ENCODE results near the gene ANKRD29.

DNA sequence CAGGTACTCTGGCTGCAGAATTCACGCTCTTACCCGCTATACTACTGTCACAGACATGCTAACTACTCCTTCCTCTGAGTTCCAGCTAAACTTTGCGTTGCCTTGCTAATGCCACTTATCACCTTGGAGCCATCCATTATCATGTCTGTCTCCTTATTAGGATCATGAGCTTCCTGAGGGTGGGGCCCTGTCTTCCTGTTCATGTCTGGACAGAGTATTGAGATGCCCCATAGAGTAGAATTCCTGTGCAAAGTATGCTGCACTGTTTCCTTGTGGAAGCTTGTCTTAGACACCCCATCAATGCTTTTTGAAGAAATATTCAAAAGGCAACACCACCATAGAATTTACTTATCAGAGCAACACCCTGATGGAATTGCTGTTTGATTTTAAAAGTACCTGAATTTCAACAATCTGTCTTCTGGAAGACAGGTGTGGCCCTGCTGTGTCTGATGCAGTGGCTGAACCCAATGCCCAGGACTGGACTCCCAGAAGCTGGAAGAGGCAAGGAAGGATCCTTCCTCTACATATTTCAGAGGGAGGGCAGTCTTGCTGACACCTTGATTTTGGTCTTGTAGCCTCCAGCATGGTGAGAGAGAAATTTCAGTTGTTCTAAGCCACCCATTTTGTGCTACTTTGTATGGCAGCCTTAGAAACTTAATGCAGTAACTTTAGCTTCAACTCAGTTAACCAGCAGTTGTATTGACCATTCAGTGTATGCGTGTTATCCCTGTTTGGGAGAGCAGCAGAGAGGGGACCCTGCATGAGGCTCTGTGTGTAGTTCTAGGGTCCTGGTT, 32.1 kb upstream of the ANKRD29 start:
- TF ChIP-seq, protein P1, sequence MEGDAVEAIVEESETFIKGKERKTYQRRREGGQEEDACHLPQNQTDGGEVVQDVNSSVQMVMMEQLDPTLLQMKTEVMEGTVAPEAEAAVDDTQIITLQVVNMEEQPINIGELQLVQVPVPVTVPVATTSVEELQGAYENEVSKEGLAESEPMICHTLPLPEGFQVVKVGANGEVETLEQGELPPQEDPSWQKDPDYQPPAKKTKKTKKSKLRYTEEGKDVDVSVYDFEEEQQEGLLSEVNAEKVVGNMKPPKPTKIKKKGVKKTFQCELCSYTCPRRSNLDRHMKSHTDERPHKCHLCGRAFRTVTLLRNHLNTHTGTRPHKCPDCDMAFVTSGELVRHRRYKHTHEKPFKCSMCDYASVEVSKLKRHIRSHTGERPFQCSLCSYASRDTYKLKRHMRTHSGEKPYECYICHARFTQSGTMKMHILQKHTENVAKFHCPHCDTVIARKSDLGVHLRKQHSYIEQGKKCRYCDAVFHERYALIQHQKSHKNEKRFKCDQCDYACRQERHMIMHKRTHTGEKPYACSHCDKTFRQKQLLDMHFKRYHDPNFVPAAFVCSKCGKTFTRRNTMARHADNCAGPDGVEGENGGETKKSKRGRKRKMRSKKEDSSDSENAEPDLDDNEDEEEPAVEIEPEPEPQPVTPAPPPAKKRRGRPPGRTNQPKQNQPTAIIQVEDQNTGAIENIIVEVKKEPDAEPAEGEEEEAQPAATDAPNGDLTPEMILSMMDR (IDR thresholded peaks at IDR 0.05), result no peak
- TF ChIP-seq EP300 (IDR thresholded peaks at IDR 0.05), result no peak
- no peak for TF ChIP-seq POLR2A (IDR thresholded peaks at IDR 0.05)
